IPS-NIHi11 (cell line): Measurements from ENCODE around the gene OSBPL5.

Experiments
- DNase-seq: peaks from one replicate; pipeline ENCODE4 v3.0.0; 2012; ENCODE audit warnings: mixed read lengths, low spot score

Gene OSBPL5

GRCh38 chr11:3148255-3148989 lies 16.7 kb downstream of the OSBPL5 start:
- no peak for DNase-seq

- DNase-seq, result no peak
These were observed 17.5 kb downstream of the OSBPL5 start for GRCh38 chr11:3147626-3148025.

- no peak for DNase-seq
These were observed 17.9 kb downstream of the OSBPL5 start for GRCh38 chr11:3147257-3147619.

- no peak for DNase-seq
These were observed 18.4 kb downstream of the OSBPL5 start for GRCh38 chr11:3146612-3147256.

GRCh38 chr11:3145206-3145520 lies 19.9 kb downstream of the OSBPL5 start:
- no peak for DNase-seq

- no peak for DNase-seq
These were observed 20.6 kb downstream of the OSBPL5 start for GRCh38 chr11:3144296-3145205.

GRCh38 chr11:3143136-3143880 lies 21.8 kb downstream of the OSBPL5 start:
- no peak for DNase-seq

GRCh38 chr11:3140291-3140603 lies 24.9 kb downstream of the OSBPL5 start:
- no peak for DNase-seq

GRCh38 chr11:3139481-3140290 lies 25.4 kb downstream of the OSBPL5 start:
- no peak for DNase-seq

- DNase-seq, result no peak
These were observed 26.0 kb downstream of the OSBPL5 start for GRCh38 chr11:3139086-3139440.

GRCh38 chr11:3138178-3139085 lies 26.7 kb downstream of the OSBPL5 start:
- peak; percentile 83 for DNase-seq

GRCh38 chr11:3137486-3138177 lies 27.5 kb downstream of the OSBPL5 start:
- DNase-seq, result no peak

GRCh38 chr11:3136546-3137455 lies 28.3 kb downstream of the OSBPL5 start:
- DNase-seq, result no peak

GRCh38 chr11:3135481-3136440 lies 29.3 kb downstream of the OSBPL5 start:
- DNase-seq, result peak; percentile 58

- no peak for DNase-seq
These were observed 30.2 kb downstream of the OSBPL5 start for GRCh38 chr11:3134651-3135480.

- no peak for DNase-seq
These were observed 30.9 kb downstream of the OSBPL5 start for GRCh38 chr11:3134218-3134621.
